HCT116 (cell line): Measurements from ENCODE around the gene MAPK8IP1. TPM values are rescaled to one million over a fixed set of nuclear protein-coding genes. Genes with fewer than 3 reads are reported as not detected.

Experiments used
- ATAC-seq: fragments of 200-7000 bp; cut with Tn5 transposase; 2 replicates; pipeline ENCODE4 v1.9.1; 2020; ENCODE audit warnings: mild to moderate bottlenecking, moderate library complexity
- BruUV-seq: library from RNA; stranded (reverse); fragments of 400-500 nt; replicated peaks from 2 replicates; lab custom pipeline; 2021; lab: Mats Ljungman, UMichigan
- CTCF ChIA-PET: fragments of 300-600 bp; sonication (Branson Sonifier 250); formaldehyde crosslinking; loops from one replicate; lab custom pipeline; 2021; ENCODE audit warnings: antibody characterized with exemption; lab: Charles Lee
- POLR2A ChIA-PET: fragments of 300-600, 350-600 bp; sonication (Branson Sonifier 250); formaldehyde crosslinking; loops from one replicate; lab custom pipeline; 2021; ENCODE audit warnings: antibody characterized with exemption; lab: Charles Lee
- RAD21 ChIA-PET, 2 experiments: fragments of 300-600 bp; sonication (Branson Sonifier 250); formaldehyde crosslinking; loops; one replicate each; lab custom pipeline; 2023; ENCODE audit warnings: low total read pairs in 2 of 2; ENCODE audit not compliant: uncharacterized antibody in 2 of 2, unreplicated experiment in 2 of 2, low non-redundant PET in 1 of 2; lab: Charles Lee
- DNase-seq: peaks from one replicate; pipeline ENCODE4 v3.0.0-alpha.2; 2010; ENCODE audit warnings: low read depth, low spot score
- H2AFZ ChIP-seq: fragments of 200-600 bp; shearing (Covaris generic), sonication (generic); 2 replicates; pipeline ENCODE4 v1.6.1; 2017; ENCODE audit warnings: low read depth, mixed run types, mixed read lengths, antibody characterized with exemption, low read length; ENCODE audit not compliant: poor library complexity, severe bottlenecking
- H3K27ac ChIP-seq: 2 replicates; pipeline ENCODE4 v1.5.1; 2012; ENCODE audit warnings: low read depth, low read length
- H3K27me3 ChIP-seq: fragments of 200-600 bp; sonication (generic); 2 replicates; pipeline ENCODE4 v1.6.1; 2016; ENCODE audit warnings: mixed run types, low read length, mixed read lengths; ENCODE audit not compliant: insufficient read depth
- H3K36me3 ChIP-seq, 2 experiments: fragments of 200-500 bp in 1 of 2; fragments of 200-600 bp in 1 of 2; sonication (Bioruptor generic) in 1 of 2; sonication (generic) in 1 of 2; 2 replicates each; pipeline versions ENCODE4 v1.5.1 to v1.6.1; 2014 to 2016; ENCODE audit warnings: low read length in 2 of 2, inconsistent platforms in 1 of 2, mixed read lengths in 1 of 2, mixed run types in 1 of 2; ENCODE audit not compliant: insufficient read depth in 2 of 2, control insufficient read depth in 1 of 2
- H3K4me1 ChIP-seq, 2 experiments: fragments of 200-600 bp in 1 of 2; sonication (generic) in 1 of 2; 2 replicates each; pipeline versions ENCODE4 v1.5.1 to v1.6.1; 2012 to 2017; ENCODE audit warnings: low read length in 2 of 2, inconsistent platforms in 1 of 2, mild to moderate bottlenecking in 1 of 2, mixed read lengths in 1 of 2, mixed run types in 1 of 2, moderate library complexity in 1 of 2; ENCODE audit not compliant: insufficient read depth in 2 of 2, control insufficient read depth in 1 of 2
- H3K4me2 ChIP-seq: fragments of 200-600 bp; sonication (generic); 2 replicates; pipeline ENCODE4 v1.6.1; 2017; ENCODE audit warnings: mixed run types, low read length, mixed read lengths
- H3K4me3 ChIP-seq, 2 experiments: fragments of 200-600 bp in 1 of 2; sonication (generic) in 1 of 2; replicated peaks in 1 of 2; 2 replicates each; pipeline ENCODE4 v1.5.1; 2011 to 2016; ENCODE audit warnings: low read length in 2 of 2, control low read depth in 1 of 2, low read depth in 1 of 2, mild to moderate bottlenecking in 1 of 2, mixed read lengths in 1 of 2, mixed run types in 1 of 2
- H3K79me2 ChIP-seq: fragments of 200-600 bp; sonication (generic); 2 replicates; pipeline ENCODE4 v1.6.1; 2017; ENCODE audit warnings: mild to moderate bottlenecking, mixed run types, low read length, moderate library complexity, mixed read lengths; ENCODE audit not compliant: insufficient read depth
- H3K9ac ChIP-seq: fragments of 200-600 bp; sonication (generic); 2 replicates; pipeline ENCODE4 v1.6.1; 2016; ENCODE audit warnings: low read length, mixed read lengths
- H3K9me2 ChIP-seq: fragments of 200-600 bp; sonication (generic), shearing (Covaris generic); 2 replicates; pipeline ENCODE4 v1.6.1; 2017; ENCODE audit warnings: mixed run types, mild to moderate bottlenecking, moderate library complexity; ENCODE audit not compliant: insufficient read depth
- H3K9me3 ChIP-seq, 2 experiments: fragments of 200-500 bp in 1 of 2; fragments of 200-600 bp in 1 of 2; sonication (Bioruptor generic) in 1 of 2; sonication (generic) in 1 of 2; 2 replicates each; pipeline ENCODE4 v1.6.1; 2014 to 2017; ENCODE audit warnings: low read length in 2 of 2, mixed read lengths in 2 of 2, inconsistent platforms in 1 of 2, low read depth in 1 of 2, mild to moderate bottlenecking in 1 of 2, mixed run types in 1 of 2, moderate library complexity in 1 of 2; ENCODE audit not compliant: control insufficient read depth in 1 of 2, insufficient read depth in 1 of 2
- H4K20me1 ChIP-seq: fragments of 200-600 bp; sonication (generic), shearing (Covaris generic); 2 replicates; pipeline ENCODE4 v1.6.1; 2017; ENCODE audit warnings: mixed run types, mild to moderate bottlenecking, moderate library complexity; ENCODE audit not compliant: insufficient read depth
- ATF3 ChIP-seq: IDR thresholded peaks from 2 replicates; pipeline ENCODE4 v1.6.1; 2012
- CBX3 ChIP-seq: IDR thresholded peaks from 2 replicates; pipeline ENCODE4 v1.6.1; 2012; ENCODE audit warnings: low read depth
- CEBPB ChIP-seq: IDR thresholded peaks from 2 replicates; pipeline ENCODE4 v1.6.1; 2012; ENCODE audit warnings: low read depth
- ELF1 ChIP-seq: IDR thresholded peaks from 2 replicates; pipeline ENCODE4 v1.6.1; 2012; ENCODE audit warnings: low read depth, borderline replicate concordance
- EZH2 ChIP-seq: fragments of 200-600 bp; sonication (generic); IDR thresholded peaks from 2 replicates; pipeline ENCODE4 v1.6.1; 2017; ENCODE audit warnings: antibody characterized with exemption, mixed run types
- EZH2phosphoT487 ChIP-seq: fragments of 200-600 bp; IDR thresholded peaks from 2 replicates; pipeline ENCODE4 v1.6.1; 2018; ENCODE audit warnings: antibody characterized with exemption, borderline replicate concordance
- FOSL1 ChIP-seq: IDR thresholded peaks from 2 replicates; pipeline ENCODE4 v1.6.1; 2012; ENCODE audit warnings: low read depth
- JUND ChIP-seq: IDR thresholded peaks from 2 replicates; pipeline ENCODE4 v1.6.1; 2012
- POLR2A ChIP-seq: IDR thresholded peaks from 2 replicates; pipeline ENCODE4 v1.7.0; 2011; ENCODE audit warnings: borderline replicate concordance; ENCODE audit not compliant: insufficient read depth, insufficient read length; ENCODE audit errors: extremely low read depth
- POLR2AphosphoS5 ChIP-seq: IDR thresholded peaks from 2 replicates; pipeline ENCODE4 v1.6.1; 2011; ENCODE audit warnings: mild to moderate bottlenecking, low read depth, low read length, moderate library complexity
- RAD21 ChIP-seq: IDR thresholded peaks from 2 replicates; pipeline ENCODE4 v1.6.1; 2012; ENCODE audit warnings: low read depth, mild to moderate bottlenecking
- SIN3A ChIP-seq: IDR thresholded peaks from 2 replicates; pipeline ENCODE4 v1.6.1; 2012; ENCODE audit warnings: low read depth
- SRF ChIP-seq: IDR thresholded peaks from 2 replicates; pipeline ENCODE4 v1.6.1; 2012; ENCODE audit warnings: low read depth
- TCF7L2 ChIP-seq: IDR thresholded peaks from 2 replicates; pipeline ENCODE4 v1.7.0; 2011; ENCODE audit warnings: borderline replicate concordance, inconsistent platforms; ENCODE audit not compliant: insufficient read depth, insufficient read length; ENCODE audit errors: extremely low read depth
- YY1 ChIP-seq: IDR thresholded peaks from 2 replicates; pipeline ENCODE4 v1.6.1; 2011; ENCODE audit warnings: low read length, low read depth, moderate library complexity, mild to moderate bottlenecking; ENCODE audit not compliant: insufficient replicate concordance; ENCODE audit errors: extremely low read depth
- ZFX ChIP-seq: fragments of 450-650 bp; IDR thresholded peaks from 2 replicates; pipeline ENCODE4 v1.6.1; 2017
- ZNF274 ChIP-seq: fragments of 200-500 bp; sonication (Bioruptor generic); IDR thresholded peaks from 2 replicates; pipeline ENCODE4 v1.6.1; 2014; ENCODE audit warnings: mild to moderate bottlenecking, low read depth, low read length, inconsistent platforms
- intact Hi-C: fragments of 100-400 bp; cut with micrococcal nuclease; formaldehyde crosslinking; loops from 2 replicates; pipeline ENCODE4 v1.10.0; 2022
- total RNA-seq: library from RNA; stranded (reverse); gene quantifications from one replicate; pipeline ENCODE4 v1.2.1, GENCODE V29; 2021; ENCODE audit not compliant: unreplicated experiment
- TF ChIP-seq, protein P1 (sequence below), 3 experiments: fragments of 200-600 bp in 1 of 3; sonication (generic) in 1 of 3; IDR thresholded peaks in 2 of 3; conservative IDR thresholded peaks in 1 of 3; 2 replicates each; pipeline ENCODE4 v1.5.1; 2012 to 2017; ENCODE audit warnings: low read depth in 2 of 3, low read length in 2 of 3, antibody characterized with exemption in 1 of 3, borderline replicate concordance in 1 of 3, control low read depth in 1 of 3, mild to moderate bottlenecking in 1 of 3, mixed read lengths in 1 of 3, mixed run types in 1 of 3, moderate library complexity in 1 of 3; ENCODE audit not compliant: insufficient read depth in 1 of 3
- TF ChIP-seq, protein P2 (sequence below): IDR thresholded peaks from 2 replicates; pipeline ENCODE4 v1.6.1; 2012; ENCODE audit warnings: low read depth
- TF ChIP-seq, protein P3 (sequence below): IDR thresholded peaks from 2 replicates; pipeline ENCODE4 v1.6.1; 2011; ENCODE audit warnings: mild to moderate bottlenecking, low read length, moderate library complexity; ENCODE audit not compliant: insufficient replicate concordance; ENCODE audit errors: extremely low read depth

Gene MAPK8IP1
- total RNA-seq, 1 experiment from 2014 or later, result 10.1 TPM

DNA sequence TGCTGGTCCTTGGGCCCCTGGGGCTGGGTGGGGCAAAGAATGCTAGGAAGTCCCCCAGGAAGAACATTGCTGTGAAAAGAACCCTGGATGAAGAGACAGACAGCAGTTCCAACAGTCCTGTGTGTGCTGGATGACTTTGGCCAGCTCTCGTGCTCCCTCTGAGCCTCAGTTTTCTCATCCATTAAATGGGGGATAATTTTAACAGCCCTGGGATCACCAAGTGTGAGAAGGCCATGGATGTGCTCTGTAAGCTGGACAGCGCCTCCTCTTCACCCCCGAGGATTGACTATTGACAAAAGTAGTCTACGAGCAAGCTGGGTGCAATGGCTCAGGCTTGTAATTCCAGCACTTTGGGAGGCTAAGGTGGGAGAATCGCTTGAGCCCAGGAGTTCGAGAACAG lies 39.5 kb downstream of the MAPK8IP1 start:
- Histone ChIP-seq H3K79me2 (peaks cover 14% of the 10 kb centered on the region), H3K9ac (no peak overlapping the region), H3K27ac (no peak overlapping the region), H4K20me1 (no peaks in the 10 kb centered on the region), H3K27me3 (no peaks in the 10 kb centered on the region), H3K4me3 (no peak overlapping the region), H3K36me3 (peaks cover 0 to 32% of the 10 kb centered on the region in 2 experiments), H3K9me2 (no peaks in the 10 kb centered on the region), H3K4me2 (no peak overlapping the region), H2AFZ (no peak overlapping the region), H3K4me1 (peaks cover 11 to 21% of the 10 kb centered on the region in 2 experiments), H3K9me3 (no peaks in the 10 kb centered on the region)
- CTCF ChIA-PET, result no interaction called here
- ATAC-seq (no peak), DNase-seq (no peak)
- RAD21 ChIA-PET, result no interaction called here
- TF ChIP-seq CEBPB, result no peak
- TF ChIP-seq FOSL1, result no peak
- TF ChIP-seq POLR2AphosphoS5, result no peak
- no peak for TF ChIP-seq TCF7L2
- no peak for TF ChIP-seq YY1
- no peak for TF ChIP-seq SRF
- no peak for TF ChIP-seq ZFX
- TF ChIP-seq ELF1, result no peak
- no peak for TF ChIP-seq RAD21
- no peak for TF ChIP-seq POLR2A
- TF ChIP-seq CBX3, result no peak
- no peak for TF ChIP-seq ATF3
- TF ChIP-seq, protein P1, sequence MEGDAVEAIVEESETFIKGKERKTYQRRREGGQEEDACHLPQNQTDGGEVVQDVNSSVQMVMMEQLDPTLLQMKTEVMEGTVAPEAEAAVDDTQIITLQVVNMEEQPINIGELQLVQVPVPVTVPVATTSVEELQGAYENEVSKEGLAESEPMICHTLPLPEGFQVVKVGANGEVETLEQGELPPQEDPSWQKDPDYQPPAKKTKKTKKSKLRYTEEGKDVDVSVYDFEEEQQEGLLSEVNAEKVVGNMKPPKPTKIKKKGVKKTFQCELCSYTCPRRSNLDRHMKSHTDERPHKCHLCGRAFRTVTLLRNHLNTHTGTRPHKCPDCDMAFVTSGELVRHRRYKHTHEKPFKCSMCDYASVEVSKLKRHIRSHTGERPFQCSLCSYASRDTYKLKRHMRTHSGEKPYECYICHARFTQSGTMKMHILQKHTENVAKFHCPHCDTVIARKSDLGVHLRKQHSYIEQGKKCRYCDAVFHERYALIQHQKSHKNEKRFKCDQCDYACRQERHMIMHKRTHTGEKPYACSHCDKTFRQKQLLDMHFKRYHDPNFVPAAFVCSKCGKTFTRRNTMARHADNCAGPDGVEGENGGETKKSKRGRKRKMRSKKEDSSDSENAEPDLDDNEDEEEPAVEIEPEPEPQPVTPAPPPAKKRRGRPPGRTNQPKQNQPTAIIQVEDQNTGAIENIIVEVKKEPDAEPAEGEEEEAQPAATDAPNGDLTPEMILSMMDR (IDR thresholded peaks at IDR 0.05 in 2 of 3, conservative IDR thresholded peaks at IDR 0.05 in 1 of 3; ENCODE audit: borderline replicate concordance in 1 of 3, insufficient read depth in 1 of 3, low read depth in 2 of 3, low read length in 2 of 3), result no peak
- no peak for TF ChIP-seq EZH2
- no peak for TF ChIP-seq SIN3A
- TF ChIP-seq JUND, result no peak
- TF ChIP-seq, protein P2, sequence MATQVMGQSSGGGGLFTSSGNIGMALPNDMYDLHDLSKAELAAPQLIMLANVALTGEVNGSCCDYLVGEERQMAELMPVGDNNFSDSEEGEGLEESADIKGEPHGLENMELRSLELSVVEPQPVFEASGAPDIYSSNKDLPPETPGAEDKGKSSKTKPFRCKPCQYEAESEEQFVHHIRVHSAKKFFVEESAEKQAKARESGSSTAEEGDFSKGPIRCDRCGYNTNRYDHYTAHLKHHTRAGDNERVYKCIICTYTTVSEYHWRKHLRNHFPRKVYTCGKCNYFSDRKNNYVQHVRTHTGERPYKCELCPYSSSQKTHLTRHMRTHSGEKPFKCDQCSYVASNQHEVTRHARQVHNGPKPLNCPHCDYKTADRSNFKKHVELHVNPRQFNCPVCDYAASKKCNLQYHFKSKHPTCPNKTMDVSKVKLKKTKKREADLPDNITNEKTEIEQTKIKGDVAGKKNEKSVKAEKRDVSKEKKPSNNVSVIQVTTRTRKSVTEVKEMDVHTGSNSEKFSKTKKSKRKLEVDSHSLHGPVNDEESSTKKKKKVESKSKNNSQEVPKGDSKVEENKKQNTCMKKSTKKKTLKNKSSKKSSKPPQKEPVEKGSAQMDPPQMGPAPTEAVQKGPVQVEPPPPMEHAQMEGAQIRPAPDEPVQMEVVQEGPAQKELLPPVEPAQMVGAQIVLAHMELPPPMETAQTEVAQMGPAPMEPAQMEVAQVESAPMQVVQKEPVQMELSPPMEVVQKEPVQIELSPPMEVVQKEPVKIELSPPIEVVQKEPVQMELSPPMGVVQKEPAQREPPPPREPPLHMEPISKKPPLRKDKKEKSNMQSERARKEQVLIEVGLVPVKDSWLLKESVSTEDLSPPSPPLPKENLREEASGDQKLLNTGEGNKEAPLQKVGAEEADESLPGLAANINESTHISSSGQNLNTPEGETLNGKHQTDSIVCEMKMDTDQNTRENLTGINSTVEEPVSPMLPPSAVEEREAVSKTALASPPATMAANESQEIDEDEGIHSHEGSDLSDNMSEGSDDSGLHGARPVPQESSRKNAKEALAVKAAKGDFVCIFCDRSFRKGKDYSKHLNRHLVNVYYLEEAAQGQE, result no peak
- no peak for TF ChIP-seq EZH2phosphoT487
- TF ChIP-seq, protein P3, sequence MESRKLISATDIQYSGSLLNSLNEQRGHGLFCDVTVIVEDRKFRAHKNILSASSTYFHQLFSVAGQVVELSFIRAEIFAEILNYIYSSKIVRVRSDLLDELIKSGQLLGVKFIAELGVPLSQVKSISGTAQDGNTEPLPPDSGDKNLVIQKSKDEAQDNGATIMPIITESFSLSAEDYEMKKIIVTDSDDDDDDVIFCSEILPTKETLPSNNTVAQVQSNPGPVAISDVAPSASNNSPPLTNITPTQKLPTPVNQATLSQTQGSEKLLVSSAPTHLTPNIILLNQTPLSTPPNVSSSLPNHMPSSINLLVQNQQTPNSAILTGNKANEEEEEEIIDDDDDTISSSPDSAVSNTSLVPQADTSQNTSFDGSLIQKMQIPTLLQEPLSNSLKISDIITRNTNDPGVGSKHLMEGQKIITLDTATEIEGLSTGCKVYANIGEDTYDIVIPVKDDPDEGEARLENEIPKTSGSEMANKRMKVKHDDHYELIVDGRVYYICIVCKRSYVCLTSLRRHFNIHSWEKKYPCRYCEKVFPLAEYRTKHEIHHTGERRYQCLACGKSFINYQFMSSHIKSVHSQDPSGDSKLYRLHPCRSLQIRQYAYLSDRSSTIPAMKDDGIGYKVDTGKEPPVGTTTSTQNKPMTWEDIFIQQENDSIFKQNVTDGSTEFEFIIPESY, result no peak
- TF ChIP-seq ZNF274, result no peak
- POLR2A ChIA-PET, result no interaction called here
- intact Hi-C loops, result no loop called here
- BruUV-seq, result no TSS peak
